ENCODE results near the gene TREX2.

Gene TREX2

GRCh38 chrX:153450114-153450948 lies 4.5 kb upstream of the TREX2 start:
- DNase-seq (ENCODE audit: low read depth): no peak
- TF ChIP-seq CTCF (IDR thresholded peaks at IDR 0.05; ENCODE audit: low read length, missing control alignments): no peak
- H3K4me3 ChIP-seq (replicated peaks; ENCODE audit: low read depth, low read length): no peak overlapping the region

GRCh38 chrX:153449368-153450113 lies 3.7 kb upstream of the TREX2 start:
- TF ChIP-seq CTCF (IDR thresholded peaks at IDR 0.05; ENCODE audit: low read length, missing control alignments): no peak
- H3K4me3 ChIP-seq (replicated peaks; ENCODE audit: low read depth, low read length): no peak overlapping the region
- no peak for DNase-seq (ENCODE audit: low read depth)

GRCh38 chrX:153448556-153449367 lies 2.9 kb upstream of the TREX2 start:
- DNase-seq (ENCODE audit: low read depth): no peak
- H3K4me3 ChIP-seq (replicated peaks; ENCODE audit: low read depth, low read length): no peak overlapping the region
- TF ChIP-seq CTCF (IDR thresholded peaks at IDR 0.05; ENCODE audit: low read length, missing control alignments): no peak

GRCh38 chrX:153447581-153447960 lies 1.7 kb upstream of the TREX2 start:
- no peak for TF ChIP-seq CTCF (IDR thresholded peaks at IDR 0.05; ENCODE audit: low read length, missing control alignments)
- H3K4me3 ChIP-seq (replicated peaks; ENCODE audit: low read depth, low read length): no peak overlapping the region
- no peak for DNase-seq (ENCODE audit: low read depth)

GRCh38 chrX:153446950-153447580 lies 1.2 kb upstream of the TREX2 start:
- DNase-seq (ENCODE audit: low read depth): no peak
- no peak overlapping the region for H3K4me3 ChIP-seq (replicated peaks; ENCODE audit: low read depth, low read length)
- no peak for TF ChIP-seq CTCF (IDR thresholded peaks at IDR 0.05; ENCODE audit: low read length, missing control alignments)

- no peak for TF ChIP-seq CTCF (IDR thresholded peaks at IDR 0.05; ENCODE audit: low read length, missing control alignments)
Measured at GRCh38 chrX:153446636-153446936, 730 bp upstream of the TREX2 start.

More at GRCh38 chrX:153446636-153446936, 730 bp upstream of the TREX2 start:
- H3K4me3 ChIP-seq (replicated peaks; ENCODE audit: low read depth, low read length): no peak overlapping the region
- DNase-seq (ENCODE audit: low read depth): no peak

Data from fibroblast of pulmonary artery (primary cell).